Stimulated activated CD8-positive, alpha-beta memory T cell treated with anti-CD3 and anti-CD28 coated beads, Interleukin-7, amount 100 ng/mL, for 48 hours (primary cell): ENCODE results near the gene TRIM2.
A peak's percentile ranks its signal among the peaks of the same experiment; 100 is the strongest.

ENCODE experiments used
- DNase-seq, 2 donors: peaks; one replicate each; pipeline ENCODE4 v3.0.0-alpha.2; 2020; ENCODE audit warnings: low read depth in 1 of 2; ENCODE audit errors: extremely low read depth in 1 of 2

TRIM2 gene

DNA sequence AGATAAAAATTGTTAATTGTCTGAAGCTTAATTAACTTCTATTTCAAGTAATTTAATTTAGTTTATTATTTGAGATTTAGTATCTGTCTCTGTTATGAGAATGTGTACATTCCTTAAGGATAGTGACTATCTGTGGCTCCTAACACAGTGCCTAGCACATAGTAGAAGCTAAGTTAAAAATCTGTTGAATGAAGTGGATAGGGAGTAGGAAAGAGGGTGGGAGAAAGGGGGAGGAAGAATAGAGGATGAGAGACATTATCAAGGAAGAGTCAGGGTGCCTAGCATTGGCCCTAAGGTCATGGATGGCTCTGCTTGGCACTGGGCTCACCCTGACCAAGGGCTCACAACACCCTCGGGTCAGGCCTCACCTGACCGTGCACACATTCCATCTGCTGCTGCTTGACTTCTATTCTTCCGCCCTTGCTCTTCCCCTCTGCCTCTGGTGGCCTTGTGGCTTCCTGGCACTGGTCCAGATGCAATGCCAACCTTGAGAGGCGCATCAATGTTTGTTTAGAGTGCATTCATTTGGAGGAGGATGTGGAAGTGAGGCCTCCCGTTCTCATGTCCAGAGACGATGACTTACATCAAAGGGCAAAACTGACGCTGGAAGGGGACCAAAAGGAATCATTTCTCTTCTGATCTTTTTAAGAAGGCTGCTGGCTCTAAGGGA is 42.3 kb downstream of the TRIM2 start:
- DNase-seq = no peak

DNA sequence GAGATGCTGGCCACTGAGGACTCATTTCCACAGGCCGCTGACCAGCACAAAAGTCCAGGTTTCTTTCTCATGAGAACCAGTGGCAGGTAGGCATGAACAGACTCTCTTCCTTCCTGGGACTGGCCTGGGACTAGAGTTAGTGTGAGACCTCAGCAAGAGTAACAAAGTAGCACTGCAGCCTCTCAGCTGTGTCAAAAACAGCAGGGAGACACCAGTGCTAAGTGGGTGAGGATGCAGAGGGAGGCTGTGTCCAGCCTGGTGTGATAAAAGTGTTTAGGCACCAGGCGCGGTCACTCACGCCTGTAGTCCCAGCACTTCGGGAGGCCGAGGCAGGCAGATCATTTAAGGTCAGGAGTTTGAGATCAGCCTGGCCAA is 42.9 kb downstream of the TRIM2 start:
- no peak for DNase-seq

DNA sequence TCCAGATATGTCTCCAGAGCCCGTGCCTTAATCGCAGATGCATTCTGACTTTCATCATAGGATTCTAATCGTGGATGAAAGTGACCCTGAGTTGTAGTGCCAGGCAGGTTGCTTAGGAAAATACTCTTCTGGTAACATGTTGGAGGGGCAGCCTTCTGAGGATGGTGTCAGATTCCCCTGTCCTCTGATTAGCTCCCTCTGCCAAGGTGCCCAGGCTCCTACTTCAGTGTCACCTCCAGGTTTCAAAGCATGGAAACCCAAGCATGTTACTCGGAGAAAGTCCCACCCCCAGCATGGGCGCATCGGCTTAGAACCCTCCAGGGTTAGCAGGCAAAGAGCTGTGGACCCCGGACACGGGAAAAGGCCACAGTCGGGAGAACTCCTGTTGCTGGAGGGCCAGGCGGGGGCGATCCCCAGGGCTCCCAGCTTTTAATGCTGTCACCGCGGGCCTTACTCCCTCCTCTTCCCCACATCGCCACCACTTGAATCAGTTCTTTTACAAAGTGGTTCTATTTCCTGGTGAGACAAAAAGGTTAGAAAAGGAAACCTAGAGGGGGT is 44.5 kb downstream of the TRIM2 start:
- no peak for DNase-seq

DNA sequence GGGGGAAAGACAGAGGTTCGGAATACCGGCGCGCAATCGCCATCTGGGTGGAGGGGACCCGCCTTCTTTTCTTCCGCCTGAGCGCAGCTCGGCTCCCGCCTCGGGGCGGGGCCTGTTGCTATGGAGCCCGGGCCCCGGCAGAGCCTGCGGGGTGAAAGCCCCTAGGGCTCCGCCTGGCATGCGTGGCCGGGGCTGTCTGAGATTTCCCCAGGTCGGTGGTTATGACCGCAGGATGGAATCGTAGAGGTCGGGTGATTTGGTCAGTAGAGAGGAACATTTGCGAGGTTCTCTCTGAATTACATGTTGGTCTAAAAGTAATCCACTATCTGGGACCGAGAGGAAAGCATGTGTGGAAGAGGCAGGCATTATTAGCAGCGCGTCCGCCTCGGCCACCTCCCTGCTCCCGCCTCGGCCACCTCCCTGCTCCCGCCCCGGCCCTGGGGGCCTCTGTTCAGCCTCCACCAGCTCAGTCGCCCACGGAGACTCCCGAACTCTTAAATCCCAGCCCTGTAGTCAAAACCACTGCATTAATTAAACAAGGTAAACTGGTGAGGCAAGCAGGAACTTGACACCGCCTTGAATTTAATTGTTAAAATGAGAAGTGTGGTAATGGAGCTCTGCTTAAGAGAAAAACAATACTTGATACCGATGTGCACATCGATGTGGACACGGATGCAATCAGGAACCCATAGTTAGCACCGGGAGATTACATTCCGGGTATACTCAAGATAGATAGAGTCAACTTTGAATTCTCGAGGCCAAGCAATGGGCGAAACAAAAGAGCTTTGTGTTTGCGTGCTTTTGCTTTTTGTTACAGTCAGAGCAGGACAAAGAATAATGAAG is 45.2 kb downstream of the TRIM2 start:
- DNase-seq = peak; percentile 62 to 67

DNA sequence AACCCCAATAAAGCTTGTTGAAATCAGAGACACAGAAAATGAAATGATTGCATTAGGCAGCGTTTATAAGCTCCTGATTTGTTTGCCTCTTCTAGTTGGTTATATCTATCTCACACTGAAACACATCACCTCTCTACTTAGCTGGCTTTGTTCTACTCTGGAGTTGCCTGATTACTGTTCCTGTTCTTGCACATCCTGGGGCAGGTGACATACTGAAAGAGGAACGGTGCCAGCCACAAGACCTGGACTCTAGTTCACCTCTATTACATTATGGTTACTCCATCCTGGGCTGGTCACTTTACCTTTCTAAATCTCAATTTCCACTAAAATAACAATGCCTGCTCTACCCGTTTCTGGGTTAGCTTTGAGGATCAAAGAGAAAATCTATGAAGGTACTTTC is 47.9 kb downstream of the TRIM2 start:
- DNase-seq = no peak

DNA sequence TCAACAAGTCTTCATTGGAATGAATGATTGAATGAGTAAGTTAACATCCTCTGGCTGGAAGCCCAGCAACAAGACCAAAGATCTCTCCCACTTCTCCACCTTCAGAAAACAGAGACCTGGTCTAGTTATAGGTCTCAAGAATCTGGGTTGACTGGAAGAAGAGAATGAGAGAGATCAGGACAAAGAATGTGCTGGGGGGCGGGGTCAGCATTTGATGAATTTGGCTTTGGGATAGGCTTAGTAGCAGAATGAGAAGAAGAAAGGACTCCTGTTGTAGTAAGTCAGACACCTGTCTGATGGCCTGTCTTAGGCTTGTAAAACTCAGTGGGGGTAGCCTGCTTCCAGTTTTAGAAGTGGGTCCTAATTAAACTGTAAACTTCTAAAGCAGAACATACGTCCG is 51.0 kb downstream of the TRIM2 start:
- no peak for DNase-seq

DNA sequence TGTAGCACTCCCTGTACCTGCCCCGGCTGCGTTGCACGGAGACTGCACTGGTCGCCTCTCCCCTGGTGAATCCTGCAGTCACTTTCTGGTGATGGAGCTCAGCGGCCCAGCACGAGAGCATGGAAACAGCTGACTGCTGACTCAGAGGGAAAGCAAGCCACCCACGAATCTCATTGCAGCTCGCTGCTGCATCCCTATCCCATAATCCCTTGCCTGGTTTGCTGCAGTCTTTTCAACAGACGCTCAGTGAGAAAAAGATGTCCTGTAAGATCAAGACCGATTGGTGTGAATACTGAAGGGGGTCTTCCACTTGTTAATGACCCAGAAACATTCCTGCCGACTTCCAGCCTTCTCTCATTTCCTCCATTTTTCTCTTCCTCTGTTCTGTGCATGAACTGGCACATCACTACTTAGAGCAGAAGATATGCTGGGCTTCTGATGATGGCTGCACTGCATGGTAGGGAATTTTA is 52.9 kb downstream of the TRIM2 start:
- peak in 1 of 2 donors; percentile 25 for DNase-seq

DNA sequence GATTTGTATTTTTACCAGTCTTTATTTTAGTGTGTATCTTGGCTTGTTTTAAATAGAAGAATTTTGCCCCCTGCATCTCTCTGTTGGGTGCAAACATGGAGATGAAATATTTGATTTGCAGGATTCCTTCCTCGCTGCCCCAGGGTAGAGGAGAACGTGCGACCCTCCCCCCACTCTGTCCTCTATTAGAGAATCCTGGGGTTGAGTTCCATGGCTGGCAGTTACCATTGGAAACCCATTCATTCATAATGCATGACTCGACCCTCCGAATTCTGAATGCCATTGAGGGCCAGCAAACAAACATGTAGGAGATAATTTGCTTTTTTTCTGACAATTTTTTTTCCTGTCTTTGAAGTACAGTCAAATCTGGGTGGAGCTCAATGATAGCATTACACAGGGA is 53.7 kb downstream of the TRIM2 start:
- no peak for DNase-seq

DNA sequence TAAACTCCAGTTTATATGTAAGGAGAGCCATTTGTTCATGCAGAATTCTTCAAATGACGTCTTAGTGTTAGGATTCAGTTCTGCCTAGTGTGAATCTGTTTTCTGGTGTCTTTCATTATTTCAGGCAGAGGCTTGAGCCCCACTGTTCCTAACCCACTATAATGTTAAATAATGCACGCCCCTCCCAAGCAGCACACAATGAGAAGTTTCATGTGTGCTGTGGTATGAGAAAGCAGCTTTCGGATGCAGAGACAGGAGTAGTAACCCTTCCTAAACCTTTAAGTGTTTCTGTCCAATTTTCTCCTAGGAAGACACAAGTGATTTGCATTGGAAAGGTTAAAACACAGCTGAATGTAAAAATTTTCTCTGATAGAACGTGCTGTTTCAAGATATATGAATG is 54.5 kb downstream of the TRIM2 start:
- DNase-seq = no peak

DNA sequence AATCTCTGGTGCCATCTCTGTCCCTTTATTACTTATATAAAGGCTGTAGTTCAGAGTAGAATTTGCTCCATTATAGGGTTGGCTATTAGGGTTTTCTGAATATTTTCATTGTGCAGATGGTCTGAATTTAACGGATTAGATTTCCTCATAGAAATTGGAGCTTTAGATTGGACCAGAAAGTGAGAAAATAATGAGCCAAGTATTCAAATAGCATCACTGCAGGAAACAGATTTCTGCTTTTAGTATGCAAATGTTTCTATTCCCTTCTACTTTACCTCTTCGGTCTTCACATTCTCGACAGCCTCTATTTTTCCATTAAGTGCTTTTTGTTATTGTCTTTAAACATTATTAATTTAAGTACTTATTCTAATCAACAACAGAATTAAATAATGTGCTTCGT is 55.4 kb downstream of the TRIM2 start:
- DNase-seq = no peak

DNA sequence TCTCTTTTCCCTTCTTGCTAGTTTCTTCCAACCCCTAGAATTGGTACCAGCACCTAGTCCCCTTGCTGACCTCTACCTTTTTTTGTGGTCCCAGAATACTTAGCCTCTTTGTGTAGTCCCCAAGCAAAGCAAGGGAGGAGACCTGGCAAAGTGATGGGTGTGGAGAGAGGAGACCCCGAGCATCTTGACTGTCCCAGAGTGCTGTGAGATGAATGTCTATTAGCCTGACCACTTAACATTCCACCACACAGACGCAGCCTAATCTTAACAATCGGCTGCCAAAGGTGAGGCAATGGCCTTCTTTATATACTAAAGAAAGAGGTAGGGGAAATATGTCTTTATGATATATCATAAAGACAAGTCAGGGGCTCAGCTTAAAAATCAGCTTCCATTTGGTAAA is 55.9 kb downstream of the TRIM2 start:
- DNase-seq = no peak

DNA sequence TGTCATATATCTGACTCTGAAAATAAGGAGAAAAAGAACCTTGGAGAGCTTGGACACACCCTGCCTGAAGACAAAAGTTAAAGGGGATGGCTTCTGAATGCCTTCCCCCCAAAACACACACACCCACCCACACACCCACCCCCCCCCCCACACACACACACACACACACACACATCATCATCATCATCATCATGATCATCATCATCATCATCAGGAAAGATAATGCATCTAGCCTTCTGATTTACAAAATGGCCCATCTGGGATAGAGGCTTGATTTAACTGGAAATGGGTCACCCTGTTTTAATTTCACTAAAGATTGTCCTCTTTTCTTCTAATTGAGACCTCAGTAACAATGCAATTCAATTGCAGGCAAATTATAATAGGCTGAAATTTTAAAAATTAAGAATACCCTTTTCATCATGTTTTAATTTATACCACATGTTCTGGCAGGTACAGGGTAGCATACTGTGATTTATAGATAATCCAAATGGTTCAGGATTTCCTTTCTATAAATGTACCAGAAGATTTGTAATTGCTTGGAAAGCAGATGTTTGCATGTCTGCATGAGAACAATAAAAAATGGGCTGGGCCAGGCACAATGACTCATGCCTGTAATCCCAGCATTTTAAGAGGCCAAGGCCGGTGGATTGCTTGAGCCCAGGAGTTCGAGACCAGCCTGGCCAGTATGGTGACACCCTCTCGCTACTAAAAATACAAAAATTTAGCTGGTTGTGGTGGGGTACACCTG is 56.5 kb downstream of the TRIM2 start:
- no peak for DNase-seq

DNA sequence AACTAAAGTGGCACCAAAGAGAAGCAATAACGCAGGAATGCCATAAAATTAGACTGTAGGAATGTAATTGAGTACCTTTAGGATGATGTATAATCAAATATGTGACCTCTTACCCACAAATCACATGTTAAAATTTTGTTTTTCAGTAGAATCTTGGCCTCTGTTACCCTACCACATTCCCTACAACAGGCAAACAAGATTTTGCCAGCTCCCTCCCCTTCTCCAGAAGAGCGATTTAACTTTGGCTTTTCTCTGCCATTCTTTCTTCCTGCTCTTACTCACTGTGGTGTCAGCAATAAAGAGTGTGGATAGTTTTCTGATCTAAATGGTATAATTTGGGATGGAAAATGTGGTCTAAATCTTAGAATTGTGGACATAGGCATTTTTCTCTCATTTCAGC is 57.2 kb downstream of the TRIM2 start:
- DNase-seq = no peak

DNA sequence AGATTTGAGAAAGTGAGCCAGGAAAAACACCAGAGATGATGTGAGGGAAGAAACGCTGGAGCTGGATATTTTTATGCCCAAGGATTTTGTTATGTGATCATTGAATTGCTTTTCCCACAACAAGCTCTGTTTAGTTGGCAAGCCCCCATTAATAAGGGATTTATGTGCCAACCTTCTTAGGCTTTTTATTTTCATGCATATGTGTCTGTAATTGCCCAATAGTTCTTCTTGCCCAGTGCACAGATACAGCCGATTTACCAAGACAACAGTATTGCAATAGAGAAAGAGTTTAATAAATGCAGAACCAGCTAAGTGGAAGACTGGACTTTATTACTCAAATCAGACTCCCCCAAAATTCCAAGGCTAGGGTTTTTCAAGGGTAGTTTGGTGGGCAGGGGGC is 57.7 kb downstream of the TRIM2 start:
- DNase-seq = no peak

DNA sequence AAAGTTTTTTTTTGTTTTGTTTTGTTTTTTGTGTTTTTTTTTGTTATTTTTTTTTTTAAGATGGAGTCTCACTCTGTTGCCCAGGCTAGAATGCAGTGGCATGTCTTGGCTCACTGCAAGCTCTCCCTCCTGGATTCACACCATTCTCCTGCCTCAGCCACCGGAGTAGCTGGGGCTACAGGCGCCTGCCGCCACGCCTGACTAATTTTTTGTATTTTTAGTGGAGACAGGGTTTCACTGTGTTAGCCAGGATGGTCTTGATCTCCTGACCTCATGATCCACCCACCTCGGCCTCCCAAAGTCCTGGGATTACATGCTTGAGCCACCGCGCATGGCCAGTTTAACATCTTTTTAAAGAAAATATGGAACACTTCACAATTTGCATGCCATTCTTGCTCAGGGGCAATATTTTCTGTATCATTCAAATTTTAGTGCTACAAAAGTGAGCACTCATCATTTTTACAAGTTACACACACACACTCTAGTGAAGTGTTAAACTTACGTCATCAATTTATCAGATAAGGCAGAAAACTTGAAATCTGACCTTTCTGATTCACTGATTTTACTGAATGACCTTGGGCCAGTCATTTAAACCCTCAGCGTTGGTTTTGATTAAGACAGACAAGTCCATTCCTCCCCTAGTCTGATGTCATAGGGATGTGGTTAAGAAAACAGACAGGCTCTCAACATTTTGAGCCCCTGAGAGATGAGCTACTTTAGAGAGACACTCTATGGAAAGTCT is 61.2 kb downstream of the TRIM2 start:
- no peak for DNase-seq

DNA sequence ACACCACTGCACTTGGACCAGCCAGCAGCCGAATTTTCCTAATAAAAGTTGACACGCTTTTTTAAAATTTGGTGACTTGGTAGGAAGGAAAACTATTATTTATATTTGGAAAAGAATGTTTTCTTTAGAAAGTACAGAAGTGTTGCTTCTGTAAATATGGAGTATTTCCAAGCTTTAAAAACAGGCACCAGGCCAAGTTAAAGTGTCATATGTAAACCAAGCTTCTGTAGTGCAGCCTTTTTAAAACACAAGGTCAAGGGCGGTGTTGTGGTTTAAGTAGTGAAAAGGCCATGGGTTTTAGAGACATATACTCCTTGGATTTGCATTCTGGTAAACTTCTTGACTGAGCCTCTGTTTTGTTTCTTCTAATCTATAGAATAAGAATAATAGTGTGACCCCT is 62.7 kb downstream of the TRIM2 start:
- DNase-seq = no peak

DNA sequence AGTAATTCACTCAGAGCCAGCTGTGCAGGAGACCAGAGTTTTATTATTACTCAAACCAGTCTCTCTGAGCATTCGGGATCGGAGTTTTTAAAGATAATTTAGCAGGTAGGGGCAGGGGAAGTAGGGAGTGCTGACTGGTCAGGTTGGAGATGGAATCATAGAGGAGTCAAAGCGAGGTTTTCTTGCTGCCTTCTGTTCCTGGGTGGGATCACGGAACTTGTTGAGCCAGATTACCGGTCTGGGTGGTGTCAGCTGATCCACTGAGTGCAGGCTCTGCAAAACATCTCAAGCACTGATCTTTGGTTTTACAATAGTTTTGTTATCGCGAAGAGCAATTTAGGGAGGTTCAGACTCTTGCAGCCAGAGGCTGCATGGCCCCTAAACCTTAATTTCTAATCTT is 63.6 kb downstream of the TRIM2 start:
- DNase-seq = no peak

DNA sequence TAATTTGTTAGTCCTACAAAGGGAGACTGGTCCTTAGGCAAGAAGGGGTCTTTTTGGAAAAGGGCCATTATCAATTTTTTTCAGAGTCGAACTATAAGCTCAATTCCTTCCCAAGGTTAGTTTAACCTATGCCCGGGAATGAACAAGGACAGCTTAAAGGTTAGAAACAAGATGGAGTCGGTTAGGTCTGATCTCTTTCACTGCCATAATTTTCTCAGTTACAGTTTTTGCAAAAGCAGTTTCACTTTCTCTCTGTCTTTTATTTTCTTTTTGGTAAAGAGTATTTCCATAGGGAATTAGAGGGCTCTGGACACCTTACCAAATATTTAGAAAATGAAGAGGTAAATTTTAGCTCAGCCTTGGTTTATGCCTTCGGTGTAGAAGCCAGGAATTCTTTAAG is 64.1 kb downstream of the TRIM2 start:
- DNase-seq = no peak

DNA sequence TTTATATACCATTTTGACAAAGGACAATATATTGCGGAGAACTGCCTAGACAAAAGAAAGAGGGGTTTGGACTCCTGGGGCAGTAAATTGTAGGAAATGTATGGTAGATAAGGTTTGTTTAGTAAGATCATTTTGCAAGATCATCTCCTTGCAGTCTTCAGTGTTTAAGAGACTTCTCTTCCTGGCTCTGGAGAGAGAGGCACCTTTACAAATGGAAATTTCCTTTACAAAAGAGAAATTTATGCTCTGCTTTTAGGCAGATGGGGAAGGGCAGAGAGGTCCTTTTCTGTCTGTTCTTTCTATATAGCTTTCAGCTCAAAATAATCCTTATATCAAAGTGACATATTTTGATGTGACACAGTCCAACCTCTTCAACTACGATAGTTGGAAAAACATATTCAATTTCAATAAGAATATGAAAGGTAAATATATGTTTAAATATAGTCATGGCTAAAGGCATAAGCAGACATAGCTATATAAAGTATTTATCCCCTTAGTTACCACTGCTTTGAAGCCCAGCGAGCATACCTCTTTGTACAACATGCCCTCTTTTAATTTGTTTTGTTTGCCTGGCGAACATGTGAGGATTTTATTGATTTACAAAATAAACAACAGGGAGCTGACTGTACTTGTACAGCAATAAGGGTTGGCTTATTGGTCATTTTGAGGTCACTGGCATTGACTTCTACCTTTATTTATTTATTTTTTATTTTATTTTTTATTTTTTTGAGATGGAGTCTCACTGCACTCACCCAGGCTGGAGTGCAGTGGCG is 65.2 kb downstream of the TRIM2 start:
- DNase-seq = no peak

DNA sequence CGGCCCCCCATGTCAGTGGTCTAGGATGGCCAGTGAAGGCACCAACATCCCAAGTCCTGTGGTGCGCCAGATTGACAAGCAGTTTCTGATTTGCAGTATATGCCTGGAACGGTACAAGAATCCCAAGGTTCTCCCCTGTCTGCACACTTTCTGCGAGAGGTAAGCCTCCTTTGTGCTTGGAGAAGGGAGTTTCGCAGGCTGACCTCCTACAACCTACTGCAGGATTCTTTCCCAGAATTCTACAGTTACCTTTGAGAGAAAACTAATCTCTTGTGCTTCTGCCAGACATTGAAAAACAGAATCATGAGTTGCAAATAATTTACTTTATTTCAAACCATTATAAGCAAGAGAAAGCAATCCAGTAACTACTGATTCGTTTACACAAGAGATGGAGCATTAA is 66.1 kb downstream of the TRIM2 start:
- no peak for DNase-seq
